PFSK-1 (cell line): ENCODE results near the gene SYNGAP1.

Source experiments
- FOXP2 ChIP-seq: optimal IDR thresholded peaks from 2 replicates; pipeline ENCODE3; 2011; ENCODE audit warnings: borderline replicate concordance, control low read depth, inconsistent platforms; ENCODE audit not compliant: insufficient read depth; ENCODE audit errors: extremely low read length, extremely low read depth
- POLR2AphosphoS5 ChIP-seq: IDR thresholded peaks from 2 replicates; pipeline ENCODE4 v1.6.1; 2012; ENCODE audit warnings: low read depth, mild to moderate bottlenecking, control low read depth, low read length, moderate library complexity
- SIN3A ChIP-seq: IDR thresholded peaks from 2 replicates; pipeline ENCODE4 v1.6.1; 2012; ENCODE audit warnings: mild to moderate bottlenecking, low read length, moderate library complexity, borderline replicate concordance; ENCODE audit not compliant: insufficient read depth
- TAF1 ChIP-seq: IDR thresholded peaks from 2 replicates; pipeline ENCODE4 v1.6.1; 2012; ENCODE audit warnings: low read length, control low read depth, borderline replicate concordance; ENCODE audit not compliant: insufficient read depth
- TF ChIP-seq, protein P1 (sequence below), 2 experiments: IDR thresholded peaks; 2 replicates each; pipeline versions ENCODE4 v1.6.1 to v1.8.0; 2011 to 2012; ENCODE audit warnings: low read depth in 2 of 2, low read length in 2 of 2, control low read depth in 1 of 2, inconsistent platforms in 1 of 2, mild to moderate bottlenecking in 1 of 2, moderate library complexity in 1 of 2; ENCODE audit not compliant: insufficient read depth in 1 of 2

DNA sequence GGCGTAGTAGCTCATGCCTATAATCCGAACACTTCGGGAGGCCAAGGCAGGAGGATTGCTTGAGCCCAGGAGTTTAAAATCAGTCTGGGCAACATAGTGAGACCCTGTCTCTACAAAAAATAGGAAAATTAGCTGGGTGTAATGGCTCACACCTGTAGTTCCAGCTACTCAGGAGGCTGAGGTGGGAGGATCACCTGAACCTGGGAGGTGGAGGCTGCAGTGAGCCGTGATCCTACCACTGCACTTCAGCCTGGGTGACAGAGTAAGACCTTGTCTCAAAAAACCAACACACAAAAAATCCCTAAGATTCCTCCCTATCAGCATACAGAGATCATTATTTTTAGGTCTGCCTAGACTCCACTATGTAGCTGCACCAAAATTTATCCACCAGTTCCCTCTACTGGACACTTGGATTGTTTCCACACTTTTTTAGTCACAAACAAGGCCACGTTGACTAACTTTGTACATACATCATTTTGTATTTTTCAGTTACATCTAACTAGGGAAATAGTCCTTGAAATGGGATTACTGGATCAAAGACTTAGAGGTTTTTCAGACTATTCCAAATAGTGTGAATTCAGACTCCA lies 12.6 kb upstream of the SYNGAP1 start:
- TF ChIP-seq SIN3A (no peak), POLR2AphosphoS5 (no peak; the same call in 1 of the 2 replicates), TAF1 (no peak), FOXP2 (no peak)
- TF ChIP-seq, protein P1, sequence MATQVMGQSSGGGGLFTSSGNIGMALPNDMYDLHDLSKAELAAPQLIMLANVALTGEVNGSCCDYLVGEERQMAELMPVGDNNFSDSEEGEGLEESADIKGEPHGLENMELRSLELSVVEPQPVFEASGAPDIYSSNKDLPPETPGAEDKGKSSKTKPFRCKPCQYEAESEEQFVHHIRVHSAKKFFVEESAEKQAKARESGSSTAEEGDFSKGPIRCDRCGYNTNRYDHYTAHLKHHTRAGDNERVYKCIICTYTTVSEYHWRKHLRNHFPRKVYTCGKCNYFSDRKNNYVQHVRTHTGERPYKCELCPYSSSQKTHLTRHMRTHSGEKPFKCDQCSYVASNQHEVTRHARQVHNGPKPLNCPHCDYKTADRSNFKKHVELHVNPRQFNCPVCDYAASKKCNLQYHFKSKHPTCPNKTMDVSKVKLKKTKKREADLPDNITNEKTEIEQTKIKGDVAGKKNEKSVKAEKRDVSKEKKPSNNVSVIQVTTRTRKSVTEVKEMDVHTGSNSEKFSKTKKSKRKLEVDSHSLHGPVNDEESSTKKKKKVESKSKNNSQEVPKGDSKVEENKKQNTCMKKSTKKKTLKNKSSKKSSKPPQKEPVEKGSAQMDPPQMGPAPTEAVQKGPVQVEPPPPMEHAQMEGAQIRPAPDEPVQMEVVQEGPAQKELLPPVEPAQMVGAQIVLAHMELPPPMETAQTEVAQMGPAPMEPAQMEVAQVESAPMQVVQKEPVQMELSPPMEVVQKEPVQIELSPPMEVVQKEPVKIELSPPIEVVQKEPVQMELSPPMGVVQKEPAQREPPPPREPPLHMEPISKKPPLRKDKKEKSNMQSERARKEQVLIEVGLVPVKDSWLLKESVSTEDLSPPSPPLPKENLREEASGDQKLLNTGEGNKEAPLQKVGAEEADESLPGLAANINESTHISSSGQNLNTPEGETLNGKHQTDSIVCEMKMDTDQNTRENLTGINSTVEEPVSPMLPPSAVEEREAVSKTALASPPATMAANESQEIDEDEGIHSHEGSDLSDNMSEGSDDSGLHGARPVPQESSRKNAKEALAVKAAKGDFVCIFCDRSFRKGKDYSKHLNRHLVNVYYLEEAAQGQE (IDR thresholded peaks at IDR 0.05; ENCODE audit: insufficient read depth in 1 of 2, low read depth in 2 of 2, low read length in 2 of 2) = no peak
